IMR-90 (cell line): Measurements from ENCODE around the gene WIPF2. TPM values are rescaled to one million over a fixed set of nuclear protein-coding genes. Genes with fewer than 3 reads are reported as not detected.

Experiments
- ATAC-seq: fragments of 200-7000 bp; cut with Tn5 transposase; 2 replicates; pipeline ENCODE4 v1.9.1; 2020; ENCODE audit warnings: low read depth, mild to moderate bottlenecking, moderate library complexity
- BruUV-seq: library from RNA; stranded (reverse); fragments of 400-500 nt; replicated peaks from 2 replicates; lab custom pipeline; 2021; lab: Mats Ljungman, UMichigan
- CTCF ChIA-PET: fragments of 300-600 bp; formaldehyde crosslinking; extraction: SDS; loops from one replicate; lab custom pipeline; 2021; ENCODE audit warnings: antibody characterized with exemption; lab: Yijun Ruan, JAX
- POLR2A ChIA-PET: fragments of 300-600 bp; sonication (Branson Sonifier 250); formaldehyde crosslinking; loops from one replicate; lab custom pipeline; 2022; ENCODE audit warnings: antibody characterized with exemption; ENCODE audit not compliant: unreplicated experiment; lab: Charles Lee
- DNase-seq: peaks from one replicate; pipeline ENCODE4 v3.0.0; 2013
- H2AFZ ChIP-seq: replicated peaks from 2 replicates; pipeline ENCODE3; 2013; ENCODE audit warnings: low read length, mild to moderate bottlenecking; ENCODE audit not compliant: poor library complexity
- H2AK5ac ChIP-seq: 2 replicates; pipeline ENCODE4 v1.6.1; 2013; ENCODE audit warnings: low read depth, low read length, inconsistent platforms
- H2AK9ac ChIP-seq: replicated peaks from 2 replicates; pipeline ENCODE3; 2013; ENCODE audit warnings: mild to moderate bottlenecking, low read depth, low read length, moderate library complexity; ENCODE audit not compliant: poor library complexity
- H2BK120ac ChIP-seq: 2 replicates; pipeline ENCODE4 v1.6.1; 2013; ENCODE audit warnings: low read depth, low read length, inconsistent platforms
- H2BK15ac ChIP-seq: 3 replicates; pipeline ENCODE4 v1.6.1; 2013; ENCODE audit warnings: low read depth, low read length, inconsistent platforms
- H2BK20ac ChIP-seq: 2 replicates; pipeline ENCODE4 v1.6.1; 2013; ENCODE audit warnings: low read depth, mild to moderate bottlenecking, inconsistent platforms, low read length, moderate library complexity
- H2BK5ac ChIP-seq: 2 replicates; pipeline ENCODE4 v1.6.1; 2013; ENCODE audit warnings: mild to moderate bottlenecking, low read depth, low read length, inconsistent platforms; ENCODE audit not compliant: poor library complexity, severe bottlenecking
- H3K14ac ChIP-seq: replicated peaks from 2 replicates; pipeline ENCODE4 v1.6.1; 2013; ENCODE audit warnings: low read depth, low read length, inconsistent platforms
- H3K18ac ChIP-seq: 2 replicates; pipeline ENCODE4 v1.6.1; 2013; ENCODE audit warnings: low read depth, low read length, control low read depth
- H3K23ac ChIP-seq: 2 replicates; pipeline ENCODE4 v1.6.1; 2013; ENCODE audit warnings: low read depth, low read length, inconsistent platforms
- H3K27ac ChIP-seq: 2 replicates; pipeline ENCODE4 v1.5.1; 2013; ENCODE audit warnings: mild to moderate bottlenecking, control low read depth, low read length; ENCODE audit not compliant: insufficient read depth
- H3K27me3 ChIP-seq: 2 replicates; pipeline ENCODE4 v1.6.1; 2013; ENCODE audit warnings: low read length; ENCODE audit not compliant: control insufficient read depth, insufficient read depth
- H3K36me3 ChIP-seq: 2 replicates; pipeline ENCODE4 v1.6.1; 2013; ENCODE audit warnings: low read length, mixed read lengths; ENCODE audit not compliant: control insufficient read depth, insufficient read depth
- H3K4ac ChIP-seq: 2 replicates; pipeline ENCODE4 v1.6.1; 2013; ENCODE audit warnings: low read depth, low read length, inconsistent platforms
- H3K4me1 ChIP-seq: 2 replicates; pipeline ENCODE4 v1.6.1; 2013; ENCODE audit warnings: low read length, mixed read lengths; ENCODE audit not compliant: control insufficient read depth, insufficient read depth
- H3K4me2 ChIP-seq: 2 replicates; pipeline ENCODE4 v1.6.1; 2013; ENCODE audit warnings: low read depth, mild to moderate bottlenecking, control low read depth, low read length, moderate library complexity
- H3K4me3 ChIP-seq: 2 replicates; pipeline ENCODE4 v1.5.1; 2013; ENCODE audit warnings: low read depth, mild to moderate bottlenecking, control low read depth, low read length, moderate library complexity; ENCODE audit not compliant: insufficient read depth
- H3K56ac ChIP-seq: 2 replicates; pipeline ENCODE4 v1.6.1; 2013; ENCODE audit warnings: low read length, inconsistent platforms; ENCODE audit not compliant: insufficient read depth; ENCODE audit errors: extremely low read depth
- H3K79me1 ChIP-seq, 2 experiments: 2 replicates each; pipeline ENCODE4 v1.6.1; 2013; ENCODE audit warnings: low read length in 2 of 2, inconsistent platforms in 1 of 2, low read depth in 1 of 2
- H3K9ac ChIP-seq: 2 replicates; pipeline ENCODE4 v1.6.1; 2013; ENCODE audit warnings: low read depth, low read length, control low read depth
- H3K9me1 ChIP-seq: 2 replicates; pipeline ENCODE4 v1.6.1; 2013; ENCODE audit warnings: low read length, inconsistent platforms; ENCODE audit not compliant: insufficient read depth
- H3K9me3 ChIP-seq: 2 replicates; pipeline ENCODE4 v1.6.1; 2013; ENCODE audit warnings: low read length; ENCODE audit not compliant: control insufficient read depth, insufficient read depth
- H4K20me1 ChIP-seq: 2 replicates; pipeline ENCODE4 v1.6.1; 2013; ENCODE audit warnings: low read length, inconsistent platforms; ENCODE audit not compliant: insufficient read depth
- H4K5ac ChIP-seq: 2 replicates; pipeline ENCODE4 v1.6.1; 2013; ENCODE audit warnings: mild to moderate bottlenecking, low read depth, low read length, control low read depth
- H4K8ac ChIP-seq, 2 experiments: 2 replicates each; pipeline ENCODE4 v1.6.1; 2013; ENCODE audit warnings: low read depth in 2 of 2, low read length in 2 of 2, control low read depth in 1 of 2, inconsistent platforms in 1 of 2
- H4K91ac ChIP-seq: 2 replicates; pipeline ENCODE4 v1.6.1; 2013; ENCODE audit warnings: low read depth, low read length, inconsistent platforms; ENCODE audit not compliant: insufficient read depth
- CEBPB ChIP-seq: IDR thresholded peaks from 2 replicates; pipeline ENCODE4 v1.6.1; 2012; ENCODE audit warnings: low read depth, low read length, improper control_type of control experiment
- FOS ChIP-seq: fragments of 150-350 bp; IDR thresholded peaks from 2 replicates; pipeline ENCODE4 v1.6.1; 2016; ENCODE audit warnings: low read depth, low read length
- MAFK ChIP-seq: IDR thresholded peaks from 2 replicates; pipeline ENCODE4 v1.6.1; 2012; ENCODE audit warnings: low read depth, low read length, improper control_type of control experiment
- WGBS, 2 experiments: methylation state at CpG; one replicate each; pipeline versions ENCODE4 v1.1.5 to v1.1.7; 2013; ENCODE audit warnings: missing lambda C conversion rate in 2 of 2; ENCODE audit not compliant: insufficient read length in 1 of 2; ENCODE audit errors: extremely low coverage in 2 of 2; 5-methylcytosine and 5-hydroxymethylcytosine counted together
- dilution Hi-C: fragments of 300-500 bp; cut with HindIII; formaldehyde crosslinking; loops from one replicate; pipeline ENCODE4 v1.14.3; 2018; ENCODE audit warnings: low sequenced_read_pairs; ENCODE audit not compliant: unreplicated experiment
- in situ Hi-C: fragments of 300-500 bp; cut with MboI; formaldehyde crosslinking; loops from 3 replicates; pipeline ENCODE4 v1.14.3; 2019; ENCODE audit warnings: low sequenced_read_pairs, inconsistent platforms, mixed read lengths
- intact Hi-C: fragments of 100-400 bp; cut with micrococcal nuclease; formaldehyde crosslinking; loops from 2 replicates; pipeline ENCODE4 v1.10.0; 2022
- polyA plus RNA-seq, 3 experiments: library from polyadenylated mRNA; depleted of rRNA; stranded (reverse); fragments of >200 nt; gene quantifications; 2 replicates each; pipeline ENCODE4 v1.2.3, GENCODE V29; 2012; ENCODE audit warnings: low replicate concordance in 1 of 3
- total RNA-seq: library from RNA; depleted of rRNA; stranded (reverse); fragments of >200 nt; gene quantifications from 2 replicates; pipeline ENCODE4 v1.2.3, GENCODE V29; 2012

The WIPF2 gene
- total and polyA plus RNA-seq, 2 of the 4 experiments (the other 2 are of a cell fraction), result 2.0 to 8.9 TPM

DNA sequence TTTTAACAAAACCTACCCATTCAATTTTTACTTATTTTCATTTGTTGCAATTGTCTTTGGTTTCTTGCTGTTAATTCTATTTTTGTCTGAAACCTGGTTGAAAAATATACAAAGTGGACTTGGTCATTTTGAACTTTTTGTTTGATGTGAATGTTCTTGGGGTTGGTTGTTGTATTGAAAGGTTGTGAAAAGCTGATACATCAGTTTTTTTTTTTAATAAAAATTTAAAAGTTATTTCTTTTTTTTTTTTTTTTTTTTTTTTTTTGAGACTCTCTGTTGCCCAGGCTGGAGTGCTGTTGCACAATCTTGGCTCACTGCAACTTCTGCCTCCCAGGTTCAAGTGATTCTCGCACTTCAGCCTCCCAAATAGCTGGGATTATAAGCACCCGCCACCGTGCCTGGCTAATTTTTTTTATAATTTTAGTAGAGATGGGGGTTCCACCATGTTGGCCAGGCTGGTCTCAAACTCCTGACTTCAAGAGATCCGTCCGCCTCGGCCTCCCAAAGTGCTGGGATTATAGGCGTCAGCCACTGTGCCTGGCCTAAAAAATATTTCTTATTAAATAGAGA lies 28.9 kb downstream of the WIPF2 start:
- Histone ChIP-seq H3K56ac (no peak overlapping the region), H3K23ac (no peak overlapping the region), H3K4me3 (no peak overlapping the region), H3K27me3 (no peaks in the 10 kb centered on the region), H3K14ac (no peak overlapping the region), H4K5ac (no peak overlapping the region), H2AFZ (no peak overlapping the region), H2AK9ac (no peak overlapping the region), H3K36me3 (no peaks in the 10 kb centered on the region), H4K20me1 (peaks cover 27% of the 10 kb centered on the region), H2BK15ac (no peak overlapping the region), H3K27ac (no peak overlapping the region), H4K8ac (no peak overlapping the region), H3K9ac (no peak overlapping the region), H3K4me1 (0 out of 2 replicates have a peak, but pooled peaks cover 3% of the 10 kb centered on the region), H3K18ac (no peak overlapping the region), H2BK20ac (no peak overlapping the region), H2BK120ac (no peak overlapping the region), H3K79me1 (peaks cover 28 to 60% of the 10 kb centered on the region in 2 experiments), H3K9me1 (peaks cover 10% of the 10 kb centered on the region; the same call in 1 of the 2 replicates), H2BK5ac (no peak overlapping the region), H4K91ac (no peak overlapping the region), H2AK5ac (no peak overlapping the region), H3K4ac (no peak overlapping the region), H3K9me3 (no peaks in the 10 kb centered on the region), H3K4me2 (no peak overlapping the region)
- BruUV-seq, result no TSS peak
- intact Hi-C loops, result no loop called here
- ATAC-seq (no peak), DNase-seq (no peak)
- no CpG with 5 or more reads among the region's 7 CpGs for whole genome bisulfite sequencing, 2 experiments
- dilution Hi-C loops, result no loop called here
- TF ChIP-seq CEBPB, result peak; percentile 24; the same call in 1 of the 2 replicates
- TF ChIP-seq MAFK, result 0 out of 2 replicates have a peak, but pooled peaks have one; percentile 11
- no peak for TF ChIP-seq FOS
- in situ Hi-C loops, result no loop called here
- CTCF ChIA-PET, result no interaction called here
- POLR2A ChIA-PET, result no interaction called here
